RPMI7951 (cell line): Measurements from ENCODE around the gene TMEM232. TPM values are rescaled to one million over a fixed set of nuclear protein-coding genes. Genes with fewer than 3 reads are reported as not detected.

Source experiments
- DNase-seq: peaks from one replicate; pipeline ENCODE4 v3.0.0-alpha.2; 2012; ENCODE audit warnings: low read depth
- total RNA-seq: library from RNA; depleted of rRNA; stranded (reverse); fragments of >200 nt; shearing (Covaris generic); gene quantifications from 2 replicates; pipeline ENCODE4 v1.2.3, GENCODE V29; 2014

Gene TMEM232
- total RNA-seq, 1 experiment from 2014 or later, result 0.24 TPM

DNA sequence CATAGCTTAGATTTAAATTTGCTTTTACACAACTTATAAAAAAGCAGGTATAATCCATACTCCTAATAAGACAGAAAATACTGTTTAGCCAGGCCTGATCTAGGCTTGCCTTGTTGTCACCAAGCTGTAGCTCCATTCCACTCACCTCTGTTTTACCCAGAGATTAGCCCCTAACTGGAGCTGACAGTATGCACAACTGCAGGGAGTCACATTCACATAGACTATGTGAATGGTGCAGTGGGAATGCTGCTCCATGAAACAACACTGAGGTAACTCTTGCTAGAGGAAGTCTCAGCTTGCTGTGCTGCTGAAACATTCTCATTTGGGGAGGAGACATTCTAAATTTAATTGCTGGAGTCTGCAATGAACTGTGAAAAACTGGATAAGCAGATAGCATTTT is 209.1 kb downstream of the TMEM232 start:
- no peak for DNase-seq

- no peak for DNase-seq
Observed at GRCh38 chr5:110514030-110514429, 212.4 kb downstream of the TMEM232 start.

GRCh38 chr5:110512266-110512665 is 214.2 kb downstream of the TMEM232 start:
- no peak for DNase-seq

DNA sequence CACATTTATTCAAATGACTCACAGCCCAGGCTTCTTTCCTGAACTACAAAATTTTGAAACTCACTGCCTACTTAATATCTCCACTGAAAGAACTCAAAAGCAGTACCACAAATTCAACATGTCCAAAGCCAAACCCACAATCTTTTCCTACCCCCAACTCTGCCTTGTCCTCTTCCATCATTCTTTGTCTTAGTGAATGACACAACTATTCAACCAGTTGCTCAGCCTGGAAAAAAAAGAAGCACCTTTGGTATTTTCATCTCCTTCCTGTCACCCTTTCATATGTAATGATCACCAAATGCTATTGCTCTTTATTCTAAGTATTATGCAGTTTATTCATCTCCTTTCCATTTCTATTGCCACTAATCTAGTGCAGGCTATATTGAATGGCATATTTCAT is 216.3 kb downstream of the TMEM232 start:
- no peak for DNase-seq

DNA sequence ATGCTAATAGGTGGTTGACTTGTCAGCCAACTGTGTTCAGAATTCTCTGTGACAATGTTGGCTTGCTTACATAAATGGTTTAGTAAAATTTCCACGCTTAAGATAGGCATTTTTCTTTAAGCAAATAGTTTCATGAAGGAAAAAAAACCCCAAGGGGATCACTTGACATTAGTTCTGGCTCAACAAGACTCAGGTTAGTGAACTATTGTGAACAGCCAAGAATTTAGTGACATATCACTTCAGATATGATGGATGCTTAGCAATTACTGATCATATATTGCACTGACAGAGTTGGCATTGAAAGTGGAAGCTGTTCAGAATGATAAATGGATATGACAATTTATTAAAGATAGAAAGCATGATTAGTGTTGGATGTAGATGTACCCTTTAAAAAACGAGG is 218.5 kb downstream of the TMEM232 start:
- no peak for DNase-seq

DNA sequence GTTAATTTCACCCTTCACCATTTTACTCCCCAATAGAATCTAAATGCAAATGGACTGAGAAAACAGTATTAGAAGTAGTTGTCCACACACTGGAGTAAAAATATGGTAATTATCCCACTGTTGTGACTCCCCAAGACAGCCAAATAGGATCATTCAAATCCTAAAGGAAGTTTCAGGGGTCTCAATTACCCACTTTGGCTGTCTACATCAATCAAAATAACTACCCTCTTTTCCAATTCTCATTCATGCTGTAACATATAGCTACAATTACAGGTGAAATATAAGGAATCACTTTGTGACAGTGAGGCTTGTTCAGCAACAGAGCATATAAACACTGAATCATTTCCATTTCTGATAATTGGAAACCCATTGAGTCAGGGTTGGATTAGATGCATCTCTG is 220.1 kb downstream of the TMEM232 start:
- no peak for DNase-seq

DNA sequence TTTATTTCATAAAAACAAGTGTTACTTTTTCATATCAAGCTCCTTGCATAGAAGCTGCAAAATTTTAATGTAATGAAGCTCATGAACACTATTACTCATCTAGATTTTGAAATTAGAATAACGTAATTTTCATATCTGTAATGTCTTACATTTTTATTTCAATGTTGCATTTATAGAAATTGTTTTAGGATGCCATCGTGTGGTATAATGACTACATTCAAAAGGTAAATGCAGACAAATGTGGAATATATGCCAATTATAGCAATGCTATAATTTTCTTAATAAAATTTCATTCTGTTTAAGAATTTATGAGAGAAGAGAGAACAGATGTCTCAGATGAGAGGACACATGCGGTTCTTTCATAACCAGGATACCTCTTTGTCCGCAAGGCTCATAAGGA is 230.2 kb downstream of the TMEM232 start:
- DNase-seq, result no peak

DNA sequence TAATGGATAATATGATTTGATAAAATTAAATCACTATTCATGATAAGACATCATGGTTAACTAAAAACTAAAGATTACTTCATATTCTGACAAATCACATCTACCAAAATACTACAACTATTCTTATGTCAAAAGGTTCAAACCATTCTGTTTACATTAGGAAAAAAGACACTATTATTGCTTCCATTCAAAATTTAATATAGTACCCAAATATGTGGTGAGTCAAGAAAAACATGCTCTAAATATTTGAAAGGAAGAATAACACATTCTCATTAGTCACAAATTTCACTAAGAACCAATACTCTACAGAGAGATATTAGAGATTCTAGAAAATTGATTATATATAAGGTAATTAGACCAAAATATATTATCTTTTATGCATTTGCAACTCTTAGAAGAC is 234.0 kb downstream of the TMEM232 start:
- DNase-seq, result no peak

GRCh38 chr5:110478895-110479294 is 247.6 kb downstream of the TMEM232 start:
- DNase-seq, result peak; percentile 83

- peak; percentile 26 for DNase-seq
Observed at GRCh38 chr5:110477911-110478310, 248.6 kb downstream of the TMEM232 start.

- no peak for DNase-seq
Observed at GRCh38 chr5:110476164-110476563, 250.3 kb downstream of the TMEM232 start.

- DNase-seq, result no peak
Observed at GRCh38 chr5:110475529-110475928, 250.9 kb downstream of the TMEM232 start.

GRCh38 chr5:110469486-110469885 is 257.0 kb downstream of the TMEM232 start:
- no peak for DNase-seq

GRCh38 chr5:110463106-110463505 is 263.4 kb downstream of the TMEM232 start:
- no peak for DNase-seq

DNA sequence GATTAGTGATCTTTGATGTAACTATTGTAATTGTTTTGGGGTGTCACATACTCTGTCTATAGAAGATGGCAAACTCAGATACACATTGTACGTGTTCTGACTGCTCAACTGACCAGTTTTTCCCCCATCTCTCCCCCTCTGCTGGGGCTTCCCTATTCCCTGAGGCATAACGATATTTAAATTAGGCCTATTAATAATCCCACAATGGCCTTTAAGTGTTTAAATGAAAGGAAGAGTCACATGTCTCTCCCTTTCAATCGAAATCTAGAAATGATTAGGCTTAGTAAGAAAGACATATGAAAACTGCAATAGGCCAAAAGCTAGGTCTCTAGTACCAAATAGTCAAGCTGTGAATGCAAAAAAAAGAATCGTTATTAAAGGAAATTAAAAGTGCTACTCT is 265.6 kb downstream of the TMEM232 start:
- no peak for DNase-seq

DNA sequence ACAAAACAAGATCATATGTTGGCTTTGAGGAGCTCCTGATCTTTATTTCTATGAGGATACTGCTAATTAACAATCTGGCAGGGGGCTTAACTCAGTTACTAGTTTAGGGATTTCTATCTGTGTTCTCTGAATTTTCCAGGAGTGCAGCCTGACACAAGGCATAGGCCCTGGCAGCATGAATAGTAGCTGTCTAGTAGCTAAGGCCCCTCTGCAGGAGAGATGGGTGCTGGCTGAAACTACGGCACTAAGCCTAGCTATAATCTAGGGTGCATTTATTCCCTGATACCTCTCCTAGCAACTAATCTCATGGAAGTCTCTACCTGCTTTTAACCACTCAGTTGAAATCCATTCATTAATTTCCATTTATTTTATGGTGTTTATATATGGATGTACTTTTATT is 268.2 kb downstream of the TMEM232 start:
- no peak for DNase-seq

DNA sequence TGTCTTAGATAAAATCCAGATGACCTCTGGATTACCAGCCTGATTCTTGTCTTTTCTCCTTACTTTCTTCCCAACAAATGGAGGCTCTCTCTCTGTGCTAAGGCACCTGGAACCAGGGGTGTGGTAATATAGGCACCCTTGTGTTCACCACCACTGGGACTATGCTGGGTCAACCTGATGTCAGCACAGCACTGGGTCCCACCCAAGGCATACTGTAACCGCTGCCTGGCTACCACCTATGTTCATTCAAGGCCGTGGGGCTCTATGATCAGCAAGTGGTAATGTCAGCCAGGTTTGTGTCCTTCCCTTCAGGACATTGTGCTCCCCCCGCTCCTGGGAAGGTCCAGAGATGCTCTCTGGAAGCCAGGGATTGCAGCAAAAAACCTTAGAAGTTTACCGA is 283.6 kb downstream of the TMEM232 start:
- no peak for DNase-seq

GRCh38 chr5:110441035-110441434 is 285.4 kb downstream of the TMEM232 start:
- DNase-seq, result peak; percentile 20

DNA sequence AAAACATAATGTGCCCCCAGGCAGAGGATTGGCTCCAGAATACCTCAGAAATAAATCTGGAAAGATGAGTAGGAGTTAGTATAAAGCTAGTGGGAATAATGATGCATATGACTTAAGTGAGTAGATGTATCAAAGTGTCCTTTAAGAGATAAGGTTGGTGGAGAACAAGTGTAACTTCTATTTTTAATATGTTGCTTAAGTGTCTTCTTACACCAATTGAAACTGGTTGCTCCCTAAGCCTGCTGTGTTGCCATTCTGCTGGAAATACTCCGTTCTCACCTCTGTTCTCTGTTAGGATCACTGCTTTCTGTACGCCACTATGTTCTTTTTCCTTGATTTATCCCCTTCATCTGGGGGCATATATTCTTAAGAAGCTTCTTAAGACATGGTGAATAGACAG is 286.4 kb downstream of the TMEM232 start:
- DNase-seq, result no peak

DNA sequence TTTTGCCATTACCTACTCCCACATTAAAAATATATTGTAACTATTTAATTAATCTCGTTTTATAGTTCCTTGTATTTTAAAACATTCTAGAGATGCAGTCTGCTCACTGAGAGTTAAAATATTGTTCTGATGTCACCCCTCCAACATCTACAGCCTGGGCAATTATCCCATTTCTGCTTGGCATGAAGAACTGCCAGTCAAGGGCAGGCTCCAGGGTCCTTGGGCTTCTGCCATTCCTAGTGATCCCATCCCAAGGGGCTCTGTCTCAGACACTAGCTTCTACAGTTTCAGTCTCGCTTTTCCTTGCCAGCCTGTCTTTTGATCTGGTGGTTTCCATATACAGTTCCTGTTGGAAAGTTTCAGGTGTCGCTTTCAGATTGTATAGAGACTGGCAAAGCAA is 287.2 kb downstream of the TMEM232 start:
- no peak for DNase-seq

- no peak for DNase-seq
Observed at GRCh38 chr5:110435207-110435606, 291.3 kb downstream of the TMEM232 start.

DNA sequence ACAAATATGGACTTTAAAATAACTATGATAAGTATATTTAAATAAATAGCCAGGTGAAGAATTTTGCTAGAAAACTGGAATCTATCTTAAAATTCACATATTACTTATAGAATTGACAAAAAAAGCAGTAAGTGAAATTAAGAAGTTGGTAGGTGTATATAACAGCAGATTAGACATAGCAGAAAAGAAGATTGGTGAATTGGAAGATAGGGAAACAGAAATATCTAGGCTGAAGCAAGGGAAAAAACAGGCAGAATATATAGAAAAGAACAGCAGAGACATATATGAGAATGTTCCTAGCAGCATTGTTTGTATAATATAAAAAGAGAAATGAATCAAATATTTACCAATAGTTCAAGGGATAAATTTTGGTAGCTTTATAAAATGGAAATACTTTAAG is 294.9 kb downstream of the TMEM232 start:
- no peak for DNase-seq

- DNase-seq, result no peak
Observed at GRCh38 chr5:110414360-110414759, 312.1 kb downstream of the TMEM232 start.

GRCh38 chr5:110413856-110414255 is 312.6 kb downstream of the TMEM232 start:
- no peak for DNase-seq

DNA sequence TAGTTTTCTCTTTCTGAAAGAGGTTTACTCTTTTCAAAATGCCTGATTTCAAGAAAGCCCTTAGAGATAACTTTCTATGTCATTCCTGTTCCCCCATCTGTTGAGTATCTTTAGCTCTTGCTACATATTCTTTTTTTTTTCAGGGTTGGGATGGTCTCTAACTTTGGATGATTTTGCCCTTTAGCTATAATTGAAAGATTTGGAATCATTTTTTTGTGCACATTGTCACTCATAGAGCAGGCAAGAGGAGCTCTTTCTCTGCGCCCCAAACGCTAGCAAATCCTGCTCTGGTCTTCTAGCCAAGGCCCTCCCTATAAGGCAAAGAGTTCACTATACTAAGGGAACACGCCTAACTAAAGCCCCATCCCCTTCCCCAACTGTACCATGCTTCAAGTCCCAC is 316.9 kb downstream of the TMEM232 start:
- DNase-seq, result no peak
